GM18508 (cell line): Measurements from ENCODE around the gene CCDC88A.
"Not testable (repeated sequence)": the region's sequence is repeated elsewhere in the genome, so short reads cannot be mapped to it uniquely, and the experiment has no call there.

Experiments
- ATAC-seq: cut with Tn5 transposase; IDR thresholded peaks from one replicate; pipeline ENCODE4 v1.9.1; 2021; ENCODE audit warnings: moderate number of reproducible peaks; ENCODE audit not compliant: insufficient read depth, unreplicated experiment

The CCDC88A gene

GRCh38 chr2:55330541-55331297 lies 88.9 kb downstream of the CCDC88A start:
- no peak for ATAC-seq

DNA sequence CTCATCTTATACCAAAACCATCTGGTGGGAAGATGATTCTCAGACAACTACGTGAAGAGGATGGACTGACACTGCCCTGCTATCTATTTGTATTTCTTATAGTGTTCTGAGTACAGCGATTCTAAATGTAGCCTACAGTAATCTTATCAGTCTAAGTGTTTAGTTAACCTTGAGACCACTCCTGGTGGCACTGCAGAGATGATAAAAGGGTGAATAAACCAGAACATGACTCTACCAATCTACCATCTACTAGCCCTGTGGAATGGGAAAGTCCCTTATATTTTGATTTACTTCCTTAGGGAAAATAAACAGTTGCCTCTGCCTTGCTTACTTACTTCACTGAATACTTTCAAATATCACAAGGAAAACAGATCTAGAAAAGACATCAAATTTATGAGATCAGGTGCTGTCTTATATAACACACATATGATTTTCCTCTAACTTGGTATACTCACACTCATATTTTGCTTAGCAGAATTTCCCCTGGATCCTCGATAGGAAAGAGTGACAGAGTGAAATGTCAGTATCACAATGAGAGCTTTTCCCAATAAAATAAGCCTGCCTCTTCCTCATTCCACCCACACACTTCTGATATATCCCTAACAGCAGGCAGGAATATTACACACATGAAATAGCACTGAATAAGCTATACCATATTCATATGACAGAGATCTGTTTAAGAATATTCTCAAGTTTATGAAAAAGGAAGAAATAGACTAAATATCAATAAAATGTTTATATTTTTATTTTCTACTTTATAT lies 92.0 kb downstream of the CCDC88A start:
- no peak for ATAC-seq

DNA sequence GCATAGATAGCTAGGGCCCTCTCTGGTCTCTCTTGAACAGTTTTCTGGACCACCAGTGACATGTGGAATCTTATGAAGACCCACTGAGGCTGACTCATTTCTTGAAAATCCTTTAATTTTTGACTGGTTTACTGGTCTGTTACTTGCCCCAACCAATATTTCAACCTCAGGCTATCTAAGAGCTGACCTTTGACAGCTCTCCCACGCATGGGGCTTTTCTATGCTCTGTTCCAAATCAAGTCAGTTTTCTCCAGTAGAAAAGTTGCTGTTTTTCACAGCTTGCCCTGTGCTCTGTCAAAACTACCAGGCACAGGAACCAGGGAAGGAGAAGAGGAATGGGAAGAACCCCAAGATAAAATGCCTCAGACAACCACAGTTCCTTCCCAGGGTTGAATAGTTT lies 104.7 kb downstream of the CCDC88A start:
- ATAC-seq = no peak

- ATAC-seq = peak; percentile 90
These were observed 108.2 kb downstream of the CCDC88A start for GRCh38 chr2:55311444-55311870.

DNA sequence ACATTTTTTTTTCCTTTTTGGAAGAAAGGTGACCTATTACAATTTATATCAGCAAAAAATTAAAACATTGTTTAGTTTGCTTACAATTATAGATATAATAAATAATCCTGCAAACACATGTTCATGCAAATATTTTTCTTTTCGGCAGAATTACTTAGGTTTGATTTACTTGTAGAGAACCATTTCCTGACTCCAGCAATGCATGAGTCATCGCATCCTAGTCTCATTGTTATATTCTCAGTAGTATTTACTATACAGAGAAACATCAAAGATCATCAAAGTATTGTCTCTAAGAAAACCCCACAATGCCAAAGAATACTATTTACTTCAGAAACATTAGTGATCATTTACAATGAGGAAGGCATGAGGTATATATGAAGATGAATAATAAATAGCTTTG lies 110.2 kb downstream of the CCDC88A start:
- no peak for ATAC-seq

- peak; percentile 75 for ATAC-seq
These were observed 117.4 kb downstream of the CCDC88A start for GRCh38 chr2:55302241-55302640.

DNA sequence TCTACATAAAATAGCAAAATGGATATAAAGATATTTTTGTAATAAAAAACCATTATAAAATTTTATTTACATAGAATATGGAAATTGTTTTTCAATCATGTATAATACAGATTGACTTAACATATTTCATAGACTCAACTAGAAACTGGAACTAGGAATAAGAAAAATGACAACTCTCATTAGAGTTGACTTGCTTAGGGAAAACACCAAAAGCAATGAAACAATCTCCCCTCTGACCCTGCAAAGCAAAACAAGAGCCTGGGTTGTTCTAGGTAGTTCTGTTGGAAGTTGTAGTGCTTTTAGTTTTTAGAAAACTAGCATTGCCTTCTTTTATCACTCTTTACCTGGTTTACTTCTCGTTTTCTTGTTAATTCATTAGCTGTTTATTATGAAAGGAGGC lies 118.4 kb downstream of the CCDC88A start:
- ATAC-seq = no peak

DNA sequence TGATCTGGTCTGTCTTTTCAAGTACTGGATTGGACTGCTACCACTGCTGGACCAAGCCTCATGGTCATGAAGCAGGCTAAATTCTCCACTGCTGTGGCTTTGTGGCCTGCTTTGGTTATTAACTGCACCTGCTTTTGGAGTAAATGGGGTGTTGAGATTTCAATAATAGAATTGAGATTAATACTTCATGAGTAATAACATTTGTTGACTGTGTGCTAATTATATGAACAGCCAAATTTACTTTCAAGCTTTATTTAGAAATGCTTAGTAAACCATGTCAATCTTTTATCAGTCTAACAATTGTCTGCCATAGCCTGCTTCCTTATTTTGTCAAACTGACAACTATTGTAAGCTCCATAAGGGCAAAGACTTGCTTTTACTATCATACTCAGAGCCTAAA lies 123.3 kb downstream of the CCDC88A start:
- ATAC-seq = no peak

DNA sequence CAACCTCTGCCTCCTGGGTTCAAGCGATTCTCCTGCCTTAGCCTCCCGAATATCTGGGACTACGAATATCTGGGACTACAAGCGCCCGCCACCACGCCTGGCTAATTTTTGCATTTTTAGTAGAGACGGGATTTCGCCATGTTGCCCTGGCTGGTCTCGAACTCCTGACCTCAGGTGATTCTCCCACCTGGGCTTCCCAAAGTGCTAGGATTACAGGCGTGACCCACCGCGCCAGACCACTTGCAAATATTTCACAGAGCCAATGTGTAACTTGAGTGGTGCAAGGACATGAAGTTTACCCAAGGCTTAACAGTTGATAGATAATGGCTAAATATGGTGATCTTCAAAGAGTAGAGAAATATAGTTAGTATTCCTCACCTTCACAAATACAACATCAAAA lies 136.6 kb downstream of the CCDC88A start:
- ATAC-seq = no peak

GRCh38 chr2:55282110-55282917 lies 137.3 kb downstream of the CCDC88A start:
- ATAC-seq = peak; percentile 87

DNA sequence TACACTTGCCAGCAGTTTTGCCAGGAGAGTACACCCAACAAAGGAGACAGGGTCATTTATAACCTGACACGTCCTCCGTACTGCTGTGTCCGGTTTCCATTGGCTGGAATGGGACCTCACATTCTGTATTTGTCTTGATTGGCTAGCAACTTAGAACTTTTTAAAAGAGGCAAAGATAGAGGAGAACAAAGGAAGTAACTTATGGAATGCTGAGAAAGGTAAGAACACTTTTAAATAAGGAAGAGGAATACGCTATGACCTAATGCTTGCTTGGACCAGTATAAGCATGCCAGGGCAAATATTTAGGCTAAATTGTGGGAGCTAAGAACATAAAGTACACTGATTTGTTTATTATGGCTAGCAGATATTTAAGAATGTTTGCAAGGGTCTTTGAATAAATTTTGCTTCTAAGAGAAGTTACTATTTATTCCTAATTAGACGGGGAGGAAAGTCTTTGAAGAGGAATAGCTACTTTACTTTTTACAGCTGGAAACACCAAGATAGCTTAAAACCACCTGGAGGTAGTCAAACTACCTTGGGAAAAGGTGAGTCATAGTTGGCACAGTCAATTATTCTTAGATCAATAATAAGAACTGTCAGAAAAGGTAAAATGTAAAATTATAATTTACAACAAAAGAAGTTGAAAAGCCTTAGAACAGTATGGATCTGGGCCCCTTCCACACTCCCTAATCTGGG lies 138.7 kb downstream of the CCDC88A start:
- ATAC-seq = not testable (repeated sequence)

DNA sequence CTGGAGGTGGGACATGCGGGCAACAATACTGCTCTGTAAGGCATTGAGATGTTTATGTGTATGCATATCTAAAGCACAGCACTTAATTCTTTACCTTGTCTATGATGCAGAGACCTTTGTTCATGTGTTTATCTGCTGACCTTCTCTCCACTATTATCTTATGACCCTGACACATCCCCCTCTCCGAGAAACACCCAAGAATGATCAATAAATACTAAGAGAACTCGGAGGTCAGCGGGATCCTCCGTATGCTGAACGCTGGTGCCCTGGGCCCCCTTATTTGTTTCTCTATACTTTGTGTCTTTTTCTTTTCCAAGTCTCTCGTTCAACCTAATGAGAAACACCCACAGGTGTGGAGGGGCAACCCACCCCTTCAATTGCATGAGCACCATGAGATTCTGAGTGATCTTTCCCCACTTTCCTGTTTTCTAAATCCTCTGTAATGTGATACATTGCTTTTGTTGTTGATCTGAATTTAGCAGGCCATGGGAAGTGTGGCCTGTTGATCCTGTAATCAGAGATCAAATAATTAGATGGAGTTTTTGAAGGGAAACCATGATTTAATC lies 139.7 kb downstream of the CCDC88A start:
- not testable (repeated sequence) for ATAC-seq

- not testable (repeated sequence) for ATAC-seq
These were observed 140.3 kb downstream of the CCDC88A start for GRCh38 chr2:55279214-55279835.

DNA sequence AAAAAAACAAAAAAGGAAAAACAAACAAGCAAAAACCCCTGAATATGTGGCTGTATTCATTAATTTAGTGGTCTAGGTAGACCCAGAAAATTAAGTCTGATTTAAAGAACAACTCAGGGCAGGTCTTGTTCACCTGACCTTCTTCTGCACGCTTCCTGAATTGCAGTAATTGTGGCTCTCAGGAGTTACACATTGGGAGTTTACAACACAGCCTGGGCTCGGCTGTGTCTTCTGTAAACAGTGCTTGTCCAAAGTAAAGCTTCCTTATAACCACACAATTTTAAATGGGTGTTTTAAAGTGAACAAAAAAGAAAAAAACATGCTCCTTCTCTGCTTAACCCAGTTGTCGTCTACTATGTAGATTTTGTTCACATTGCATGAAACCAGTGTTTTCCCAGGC lies 142.3 kb downstream of the CCDC88A start:
- no peak for ATAC-seq

DNA sequence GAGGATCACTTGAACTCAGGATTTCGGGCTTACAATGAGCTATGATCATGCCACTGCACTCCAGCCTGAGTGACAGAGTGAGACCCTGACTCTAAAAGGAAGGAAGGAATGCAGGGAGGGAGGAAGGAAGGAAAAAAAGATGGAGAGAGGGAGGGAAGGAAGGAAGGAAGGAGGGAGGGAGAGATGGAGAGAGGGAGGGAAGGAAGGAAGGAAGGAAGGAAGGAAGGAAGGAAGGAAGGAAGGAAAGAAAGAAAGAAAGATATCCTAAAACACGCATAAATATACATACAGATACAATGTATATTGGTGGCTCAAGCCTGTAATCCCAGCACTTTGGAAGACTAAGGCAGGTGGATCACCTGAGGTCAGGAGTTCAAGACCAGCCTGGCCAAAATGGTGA lies 145.3 kb downstream of the CCDC88A start:
- not testable (repeated sequence) for ATAC-seq

GRCh38 chr2:55269645-55269990 lies 150.0 kb downstream of the CCDC88A start:
- no peak for ATAC-seq

GRCh38 chr2:55268907-55269644 lies 150.6 kb downstream of the CCDC88A start, which contains the start of gene MTIF2:
MTIF2 (minus strand) TSS chr2:55269231; CDS start chr2:55263858, 5,373 bp downstream.
- ATAC-seq = peak; percentile 86

GRCh38 chr2:55268288-55268906 lies 151.3 kb downstream of the CCDC88A start:
- ATAC-seq = no peak
